NCI-H345 treated with DMSO at 0.1 percent for 48 hours (cell line): ENCODE measurements around the gene HOXB3.
"Not testable (repeated sequence)": the region's sequence is repeated elsewhere in the genome, so short reads cannot be mapped to it uniquely, and the experiment has no call there.

Experiments
- DNase-seq: peaks from one replicate; lab custom pipeline; 2025; ENCODE audit not compliant: unreplicated experiment; lab: John Stamatoyannopoulos, UW

HOXB3 gene

DNA sequence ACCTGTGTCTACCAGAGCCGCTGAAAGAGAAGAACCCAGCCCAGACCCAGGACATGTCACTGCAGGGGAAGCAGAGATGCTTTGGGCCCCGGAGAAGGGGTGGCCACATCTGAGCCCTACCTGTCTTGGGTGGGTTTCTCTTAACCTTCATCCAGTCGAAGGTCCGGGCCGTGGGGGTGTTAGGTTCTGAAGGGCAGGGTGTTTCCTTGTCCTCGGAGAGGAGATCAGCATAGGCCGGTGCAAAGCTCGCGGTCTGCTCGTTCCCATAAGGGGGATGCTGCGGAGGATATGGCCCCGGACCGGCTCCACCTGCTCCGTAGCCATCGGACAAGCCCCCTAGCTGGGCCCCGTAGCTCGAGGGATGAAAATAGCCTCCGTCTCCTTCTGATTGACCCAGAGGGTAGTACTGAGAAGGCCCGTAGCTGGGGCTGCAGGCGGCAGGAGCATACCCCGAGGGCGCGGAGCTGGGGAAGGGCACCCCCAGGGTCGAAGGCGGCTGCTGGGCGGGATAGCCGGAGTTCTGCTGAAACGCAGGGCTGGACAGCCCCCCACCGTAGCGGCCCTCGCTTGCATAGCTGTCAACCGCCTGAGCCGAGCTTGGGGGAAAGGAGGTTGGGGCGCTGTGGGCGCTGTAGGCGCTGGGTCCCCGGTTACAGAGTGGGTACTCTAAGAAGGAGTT lies 59.7 kb downstream of the HOXB3 start:
- DNase-seq, result no peak

DNA sequence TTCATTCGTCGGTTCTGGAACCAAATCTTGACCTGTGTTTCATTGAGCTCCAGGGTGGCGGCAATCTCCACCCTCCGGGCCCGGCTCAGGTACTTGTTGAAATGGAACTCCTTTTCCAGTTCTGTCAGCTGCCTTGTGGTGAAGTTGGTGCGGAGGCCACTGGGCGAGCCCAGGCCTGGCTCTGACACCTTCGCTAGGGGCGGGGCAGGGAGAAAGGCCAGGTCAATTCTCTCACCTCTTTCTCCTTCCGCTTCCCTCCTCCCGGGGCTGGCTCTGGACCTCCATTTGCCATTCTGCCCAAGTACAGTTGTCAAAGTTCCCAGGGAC lies 60.4 kb downstream of the HOXB3 start:
- DNase-seq, result no peak

DNA sequence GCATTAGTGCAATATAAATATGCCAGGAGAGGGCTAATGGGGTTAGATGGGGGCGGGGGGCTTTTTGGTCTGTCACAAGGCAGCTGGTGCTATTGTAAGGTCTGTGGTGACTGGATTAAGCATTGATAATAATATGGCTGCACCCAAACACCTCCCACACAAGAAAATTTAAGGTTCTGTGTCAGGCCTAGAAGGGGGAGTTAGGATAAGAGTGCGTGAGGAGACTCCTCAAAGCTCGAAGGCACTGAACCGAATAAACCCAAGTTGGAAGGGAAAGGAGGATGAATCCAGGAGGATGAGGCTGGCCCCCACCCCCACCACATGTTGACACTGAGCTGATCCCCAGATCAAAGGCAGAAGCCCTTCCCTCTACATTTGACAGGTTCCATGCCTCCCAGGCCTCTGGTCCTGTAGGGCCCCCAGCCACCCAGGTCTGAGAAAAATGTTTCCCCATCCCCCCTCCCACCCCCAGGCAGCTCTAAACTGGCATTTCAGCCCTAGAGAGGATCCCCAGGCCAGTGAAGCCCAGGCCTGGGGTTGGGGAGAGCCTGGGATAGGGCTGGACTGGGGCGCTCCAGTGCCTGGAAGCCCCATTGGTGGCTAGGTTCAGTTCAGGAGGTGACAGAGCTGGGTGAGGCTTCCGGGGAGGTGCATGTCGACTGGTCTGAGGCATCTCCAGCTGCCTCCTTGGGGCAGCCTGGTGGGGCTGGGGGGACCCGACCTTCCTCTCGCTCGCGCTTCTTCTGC lies 60.9 kb downstream of the HOXB3 start:
- no peak for DNase-seq

DNA sequence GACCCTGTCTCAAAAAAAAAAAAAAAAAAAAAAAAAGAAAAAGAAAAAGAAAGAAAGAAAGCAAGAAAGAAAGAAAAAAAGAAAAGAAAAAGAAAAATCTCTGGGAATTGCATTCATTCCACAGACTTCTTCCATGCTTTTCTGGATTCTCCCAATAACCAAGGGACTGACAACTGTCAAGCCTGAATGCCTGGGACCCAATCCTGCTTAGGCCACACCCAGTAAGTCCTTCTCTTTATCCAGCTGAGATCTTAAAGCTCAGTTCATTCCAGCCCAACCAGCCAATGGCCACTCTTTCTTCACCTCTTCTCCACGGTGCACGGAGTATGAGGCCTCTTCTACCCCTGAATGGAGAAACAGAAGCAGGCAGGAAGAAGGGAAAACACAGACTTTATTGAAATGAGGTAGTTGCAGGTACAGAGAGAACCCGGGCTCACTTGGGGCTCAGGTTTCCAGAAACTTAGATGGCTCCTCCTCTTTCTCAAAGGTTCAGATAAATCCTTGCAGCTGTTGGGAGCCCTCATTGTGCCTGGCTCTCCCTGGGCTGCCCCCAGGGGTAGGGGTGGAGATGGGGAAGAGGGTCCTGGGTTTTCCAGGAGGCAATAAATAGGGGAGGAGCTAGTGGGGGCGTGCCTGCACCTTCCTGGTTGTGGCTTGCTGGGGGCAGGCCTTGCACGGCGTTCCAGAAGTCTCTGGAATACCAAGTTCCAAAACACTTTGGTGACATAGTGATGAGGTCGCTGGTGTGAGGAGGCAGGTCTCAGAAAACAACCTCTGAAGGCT lies 61.7 kb downstream of the HOXB3 start:
- no peak for DNase-seq

DNA sequence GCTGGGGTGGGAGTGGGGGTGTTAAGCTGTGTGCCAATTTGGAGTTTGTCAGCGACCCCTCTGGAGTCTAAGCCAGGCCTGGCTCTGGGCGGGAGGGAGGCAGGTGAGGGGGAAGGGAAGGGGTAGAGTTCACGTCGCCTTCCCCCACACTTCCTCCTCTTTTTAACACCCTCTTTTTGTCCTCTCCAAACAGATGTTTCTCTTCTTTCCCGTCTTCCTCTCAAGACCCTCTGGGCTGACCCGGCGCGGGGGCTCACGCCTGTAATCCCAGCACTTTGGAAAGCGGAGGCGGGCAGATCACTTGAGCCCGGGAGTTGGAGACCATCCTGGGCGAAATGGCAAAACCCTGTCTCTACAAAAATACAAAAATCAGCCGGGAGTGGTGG lies 62.5 kb downstream of the HOXB3 start:
- no peak for DNase-seq

DNA sequence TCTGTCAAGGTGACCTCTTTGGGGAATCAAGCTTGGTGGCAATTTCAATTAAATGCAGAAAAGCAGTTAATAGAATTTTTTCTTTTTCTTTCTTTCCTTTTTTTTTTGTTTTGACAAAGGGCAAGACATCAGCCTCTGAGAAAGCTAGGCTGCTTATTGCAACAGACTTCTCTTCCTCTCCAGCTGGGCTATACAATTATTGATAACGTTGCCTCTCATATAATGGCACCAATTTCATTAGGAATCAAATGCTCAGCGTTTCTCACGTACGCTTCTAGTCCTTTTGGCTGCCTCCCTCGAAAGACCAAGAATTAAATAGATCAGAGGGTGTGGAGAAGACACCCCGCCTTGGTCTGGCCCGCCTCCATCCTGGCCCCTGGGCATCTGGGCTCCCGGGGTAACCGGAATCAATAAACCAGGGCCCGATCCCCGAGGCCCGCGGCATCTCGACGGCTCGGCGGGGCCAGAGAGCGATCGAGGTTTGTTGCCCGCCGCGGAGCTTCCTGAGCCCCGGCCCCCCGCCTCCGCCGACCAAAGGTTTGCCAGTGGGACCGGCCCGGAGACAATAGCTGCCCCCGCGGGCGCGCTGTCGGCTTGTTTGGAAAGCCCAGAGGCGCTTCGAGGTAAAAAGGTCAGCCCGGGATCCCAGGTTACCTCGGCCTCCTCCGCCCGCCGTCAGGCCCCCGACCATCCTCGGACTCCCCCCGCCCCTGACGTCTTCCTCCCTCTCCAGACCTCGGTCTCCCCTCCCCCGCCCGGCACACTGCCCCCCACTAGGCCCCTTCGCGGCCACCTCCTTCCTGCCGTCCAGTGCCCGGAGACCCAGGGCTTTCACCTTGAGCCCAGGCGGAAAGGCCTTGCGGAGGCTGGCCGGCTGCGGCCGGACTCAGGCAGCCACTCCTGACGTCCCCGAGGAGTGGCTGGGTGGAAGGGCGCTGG lies 63.2 kb downstream of the HOXB3 start:
- DNase-seq, result no peak

DNA sequence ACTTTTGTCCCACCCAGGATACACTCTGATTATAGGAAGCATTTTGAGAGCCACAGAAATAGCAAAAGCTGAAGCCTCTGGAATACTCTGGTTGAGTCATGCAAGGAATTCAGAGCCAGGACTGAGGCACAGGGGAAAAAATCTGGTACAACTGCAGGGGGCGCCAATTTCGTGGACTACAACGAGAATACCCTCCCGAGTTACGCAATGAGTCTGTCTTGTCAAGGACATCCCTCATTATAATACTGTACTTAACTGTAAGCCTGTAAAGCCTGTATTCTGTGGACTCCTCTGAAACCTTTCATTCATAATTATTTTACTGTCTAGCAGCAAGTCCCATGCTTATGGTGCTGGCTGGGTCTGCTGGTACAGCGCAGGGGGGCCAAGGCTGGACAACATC lies 67.0 kb downstream of the HOXB3 start:
- DNase-seq, result no peak

DNA sequence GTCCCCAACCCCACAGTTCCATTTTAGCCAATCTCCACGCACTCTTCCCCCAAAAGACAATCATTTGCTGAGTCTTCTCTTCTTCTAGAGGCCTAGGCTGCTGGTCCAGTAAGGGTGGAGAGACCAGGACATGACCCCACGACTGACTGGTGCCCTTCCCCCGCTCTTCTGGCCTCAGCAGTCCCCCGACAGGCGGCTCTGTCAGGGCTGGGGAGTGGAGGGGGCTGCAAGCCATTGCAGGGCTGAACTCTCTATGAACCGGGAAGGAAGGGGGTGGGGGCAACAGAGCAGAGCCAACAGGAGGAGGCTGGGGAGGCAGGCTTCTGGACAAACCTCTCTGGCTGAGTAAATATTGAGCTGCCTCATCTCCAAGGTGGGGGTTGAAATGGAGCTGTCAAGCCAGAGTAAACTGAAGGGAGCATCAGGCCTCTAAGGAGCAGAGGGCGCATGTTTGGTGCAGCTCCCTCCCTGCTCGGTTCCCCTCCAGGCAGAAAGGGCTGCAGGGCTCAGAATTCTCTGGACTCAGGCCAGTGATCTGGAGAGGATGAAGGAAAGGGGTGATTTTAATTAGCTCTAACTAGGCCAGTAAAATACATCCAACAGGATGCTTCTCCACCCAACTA lies 67.9 kb downstream of the HOXB3 start:
- DNase-seq, result no peak

DNA sequence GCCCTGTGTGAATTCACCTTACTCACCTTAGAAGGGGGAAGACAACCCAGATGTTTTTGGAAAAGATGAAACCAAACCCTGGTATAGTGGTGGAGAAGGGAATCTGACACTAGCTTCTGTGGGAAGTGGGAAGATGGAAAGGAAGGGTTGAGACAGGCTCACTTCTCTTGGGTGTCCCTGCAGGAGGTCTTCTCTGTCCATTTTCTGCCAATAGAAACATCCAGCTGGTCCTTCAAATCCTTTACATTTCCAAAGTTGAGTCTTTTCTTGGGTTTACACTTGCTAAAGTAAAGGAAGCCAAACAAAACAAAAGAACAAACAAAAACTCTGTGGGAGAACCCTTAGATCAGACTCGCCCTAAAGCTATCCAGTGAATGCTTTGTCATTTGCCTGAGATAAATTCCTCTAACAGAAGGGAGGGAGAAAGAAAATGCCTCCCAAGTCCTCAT lies 69.4 kb downstream of the HOXB3 start:
- DNase-seq, result no peak

DNA sequence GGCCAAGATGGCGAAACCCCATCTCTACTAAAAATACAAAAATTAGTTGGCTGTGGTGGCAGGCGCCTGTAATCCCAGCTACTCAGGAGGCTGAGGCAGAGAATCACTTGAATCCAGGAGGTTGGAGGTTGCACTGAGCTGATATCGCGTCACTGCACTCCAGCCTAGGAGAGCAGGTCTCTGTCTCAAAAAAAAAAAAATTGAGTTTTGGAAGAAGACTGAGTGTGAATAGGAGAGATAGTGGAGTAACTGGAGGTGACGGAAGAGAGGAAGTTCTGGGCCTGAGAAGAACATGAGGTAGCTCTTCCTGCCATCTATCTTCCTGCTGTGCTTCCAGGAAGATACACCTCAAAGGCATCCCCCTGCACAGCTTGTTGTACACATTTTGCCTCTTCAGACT lies 70.6 kb downstream of the HOXB3 start:
- no peak for DNase-seq

DNA sequence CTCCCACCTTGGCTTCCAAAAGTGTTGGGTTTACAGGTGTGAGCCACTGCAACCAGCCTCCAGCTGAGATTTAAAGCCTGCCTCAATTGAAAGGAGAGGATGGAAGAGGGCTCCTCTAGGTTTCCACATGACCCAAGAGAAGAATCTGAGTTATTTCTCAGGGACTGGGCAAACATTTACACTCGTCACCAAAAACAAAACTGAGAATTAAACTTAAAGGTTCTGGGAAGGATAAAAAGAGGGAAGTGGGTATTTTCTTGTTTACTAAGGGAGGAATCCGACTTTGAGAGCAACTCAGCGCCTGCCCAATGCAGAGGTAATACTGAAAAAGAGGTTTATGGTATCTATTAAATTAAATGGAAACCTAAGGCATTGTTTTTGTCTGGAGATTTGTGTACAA lies 72.6 kb downstream of the HOXB3 start:
- DNase-seq, result no peak

DNA sequence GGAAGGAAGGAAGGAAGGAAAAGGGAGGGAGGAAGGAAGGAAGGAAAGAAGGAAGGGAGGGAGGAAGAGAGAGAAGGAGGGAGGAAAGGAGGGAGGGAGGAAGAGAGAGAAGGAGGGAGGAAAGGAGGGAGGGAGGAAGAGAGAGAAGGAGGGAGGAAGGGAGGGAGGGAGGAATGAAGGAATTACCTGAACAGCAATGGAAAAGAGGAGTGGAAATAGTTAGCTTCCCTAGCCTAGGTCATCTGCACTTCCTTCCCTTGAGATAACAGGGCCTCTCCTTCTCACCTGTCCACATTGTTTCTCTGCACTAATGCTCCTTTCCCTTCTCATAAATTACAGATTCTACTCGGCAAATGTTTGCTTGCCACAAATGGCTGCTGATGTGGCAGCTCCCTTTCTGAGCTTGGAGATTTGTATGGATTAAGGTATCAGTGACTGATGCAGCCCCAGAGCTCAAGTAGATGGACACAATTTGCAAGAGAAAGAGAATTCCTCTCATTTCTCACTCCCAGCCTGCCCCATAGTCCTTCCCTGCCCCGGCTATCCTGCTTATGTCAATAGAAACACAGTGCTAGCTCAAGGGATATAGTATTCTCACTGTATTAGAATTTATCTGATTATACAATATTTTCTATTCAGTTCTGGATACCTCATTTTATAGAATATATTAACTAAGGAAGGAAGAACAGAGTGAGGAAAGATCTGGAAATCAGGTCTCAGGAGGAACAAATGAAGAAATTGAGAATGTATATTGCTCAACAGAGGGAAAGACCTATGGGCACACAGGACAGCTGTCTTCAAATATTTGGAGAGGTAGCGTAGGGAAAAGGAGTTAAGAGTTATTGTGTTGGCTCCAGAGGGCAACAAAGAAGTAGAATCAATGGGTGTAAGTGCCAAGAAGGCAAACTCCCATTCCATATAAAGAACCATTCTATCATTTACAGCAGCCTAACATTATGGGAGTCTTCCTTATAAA lies 73.8 kb downstream of the HOXB3 start:
- DNase-seq, result no peak

DNA sequence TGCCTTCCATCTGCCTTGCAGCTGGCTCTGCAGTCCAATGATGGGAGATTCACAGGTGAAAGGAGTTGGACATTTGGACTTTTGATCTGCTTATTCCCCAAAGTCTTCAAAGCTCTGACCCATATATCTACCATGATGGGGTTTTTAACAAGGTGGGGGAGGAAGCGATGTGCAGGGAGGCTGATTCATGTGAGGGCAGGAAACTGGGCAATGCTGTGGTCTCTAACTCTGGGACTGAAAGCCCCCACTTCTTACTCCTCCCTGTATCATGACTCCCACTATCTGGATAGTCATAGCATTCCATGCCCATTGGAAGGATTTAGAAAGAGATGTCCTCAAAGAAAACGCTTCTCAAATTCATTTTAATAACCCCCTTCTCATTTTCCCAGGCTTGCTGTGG lies 75.6 kb downstream of the HOXB3 start:
- DNase-seq, result no peak

DNA sequence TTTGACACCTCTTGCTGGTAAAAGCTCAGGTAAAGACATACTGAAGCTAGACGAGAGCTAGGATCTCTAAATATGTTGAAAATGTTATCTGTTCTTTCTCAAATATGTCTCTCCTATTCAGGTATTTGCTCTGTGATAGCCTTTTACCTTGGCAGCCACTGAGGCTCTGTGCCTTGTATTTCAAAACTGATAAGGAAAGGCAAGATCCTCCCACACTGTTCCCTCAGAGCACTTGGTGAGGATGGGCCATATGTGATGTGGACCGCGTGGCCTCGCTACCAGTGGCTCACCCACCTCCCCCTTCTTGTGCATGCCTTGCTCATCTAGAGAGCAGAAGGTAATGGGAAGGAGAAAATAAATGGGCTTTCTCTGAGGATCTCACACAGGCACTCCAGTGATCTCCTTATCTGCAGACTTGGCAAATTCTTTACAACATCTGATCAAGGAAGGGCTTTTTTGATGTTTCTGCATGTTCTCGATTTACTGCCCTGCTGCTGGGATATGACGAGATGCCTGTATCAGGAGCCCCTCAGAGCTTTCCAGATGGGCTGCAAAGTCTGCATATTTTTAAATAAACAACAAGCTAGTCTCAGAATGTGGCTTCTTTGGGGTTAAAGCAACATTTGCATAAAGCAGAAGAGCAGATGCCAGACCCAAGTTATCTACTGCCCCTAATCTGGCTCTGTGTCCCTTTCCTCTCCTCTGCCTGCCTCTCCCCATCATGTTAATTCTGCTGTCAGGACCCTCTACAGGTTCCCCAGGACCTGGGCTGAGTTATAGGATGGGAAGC lies 76.2 kb downstream of the HOXB3 start:
- DNase-seq, result no peak

DNA sequence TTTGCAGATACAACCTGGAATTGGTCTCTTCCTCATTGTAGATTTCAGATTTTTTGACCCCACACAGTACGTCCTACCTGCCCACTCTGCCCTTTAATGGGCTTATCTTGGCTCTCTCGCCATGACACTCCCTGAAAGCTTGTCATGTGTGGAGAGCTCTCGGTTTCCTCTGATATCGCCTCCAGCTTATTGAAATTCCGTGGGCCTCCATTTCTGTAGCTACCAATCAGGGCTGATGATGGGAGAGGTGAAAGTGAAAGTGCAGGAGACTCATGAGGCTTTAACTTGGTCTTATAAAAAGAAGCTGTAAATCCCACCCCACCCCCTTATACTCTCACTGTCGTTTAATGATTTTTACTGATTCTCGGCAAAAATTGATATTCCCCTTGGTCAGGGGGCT lies 76.9 kb downstream of the HOXB3 start:
- no peak for DNase-seq

DNA sequence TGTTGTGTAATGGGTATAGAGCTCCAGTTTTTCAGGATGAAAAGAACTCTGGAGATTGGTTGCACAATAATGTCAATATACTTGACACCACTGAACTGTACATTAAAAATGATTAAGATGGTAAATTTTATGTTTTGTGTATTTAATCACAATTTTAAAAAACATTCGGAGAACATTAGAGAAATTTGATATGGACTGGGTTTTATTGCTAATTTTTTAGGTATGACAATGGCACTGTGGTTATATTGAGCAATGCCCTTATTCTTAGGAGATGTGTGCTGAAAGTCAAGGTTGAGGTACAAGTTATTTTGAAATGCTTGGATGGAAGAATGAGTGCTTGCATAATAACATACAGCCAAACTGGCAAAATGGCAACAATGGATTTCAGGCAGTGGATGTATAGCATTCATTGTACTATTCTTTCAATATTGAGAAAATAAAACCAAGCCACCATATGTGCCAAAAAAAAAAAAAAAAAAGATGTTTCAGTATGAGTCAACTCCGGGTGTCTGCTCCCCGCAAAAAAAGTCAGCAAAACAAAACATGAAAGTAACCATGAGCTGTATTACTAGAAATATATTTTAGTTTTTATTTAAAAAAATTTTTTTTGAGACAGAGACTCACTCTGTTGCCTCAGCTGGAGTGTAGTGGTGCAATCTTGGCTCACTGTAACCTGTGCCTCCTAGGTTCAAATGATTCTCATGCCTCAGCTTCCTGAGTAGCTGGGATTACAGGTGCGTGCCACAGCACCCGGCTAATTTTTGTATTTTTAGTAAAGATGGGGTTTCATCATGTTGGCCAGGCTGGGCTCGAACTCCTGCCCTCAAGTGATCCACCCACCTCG lies 79.1 kb downstream of the HOXB3 start:
- DNase-seq, result no peak

DNA sequence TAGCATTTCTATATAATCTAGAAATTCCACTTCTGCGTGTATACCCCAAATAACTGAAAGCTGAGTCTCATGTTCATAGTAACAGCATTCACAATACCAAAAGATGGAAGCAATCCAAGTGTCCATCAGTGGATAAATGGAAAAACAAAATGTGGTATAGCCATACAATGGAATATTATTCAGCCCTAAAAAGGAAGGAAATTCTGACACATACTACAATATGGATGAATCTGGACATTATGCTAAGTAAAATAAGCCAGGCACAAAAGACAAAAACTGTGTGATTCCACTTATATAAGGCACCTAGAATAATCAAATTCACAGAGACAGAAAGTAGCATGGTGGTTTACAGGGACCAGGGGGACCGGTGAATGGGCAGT lies 79.7 kb downstream of the HOXB3 start:
- no peak for DNase-seq

DNA sequence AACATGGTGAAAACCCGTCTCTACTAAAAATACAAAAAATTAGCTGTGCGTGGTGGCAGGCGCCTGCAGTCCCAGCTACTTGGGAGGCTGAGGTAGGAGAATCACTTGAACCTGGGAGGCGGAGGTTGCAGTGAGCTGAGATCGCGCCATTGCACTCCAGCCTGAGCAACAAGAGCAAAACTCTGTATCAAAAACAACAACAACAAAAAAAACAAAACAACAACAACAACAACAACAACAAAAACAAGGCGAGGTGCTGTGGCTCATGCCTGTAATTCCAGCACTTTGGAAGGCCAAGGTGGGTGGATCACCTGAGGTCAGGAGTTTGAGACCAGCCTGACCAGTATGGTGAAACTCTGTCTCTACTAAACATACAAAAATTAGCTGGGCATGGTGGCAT lies 80.3 kb downstream of the HOXB3 start:
- DNase-seq, result not testable (repeated sequence)
